C4-2B (cell line): ENCODE data around the gene PIK3AP1.
A peak's percentile ranks its signal among the peaks of the same experiment; 100 is the strongest.

Experiments
- H3K27ac ChIP-seq: fragments of 450-650 bp; 2 replicates; pipeline ENCODE4 v1.5.1; 2017
- CTCF ChIP-seq: fragments of 450-650 bp; conservative IDR thresholded peaks from 2 replicates; pipeline ENCODE4 v1.5.1; 2017; ENCODE audit warnings: mild to moderate bottlenecking
- ZFX ChIP-seq: fragments of 450-650 bp; IDR thresholded peaks from 2 replicates; pipeline ENCODE4 v1.6.1; 2017

Gene PIK3AP1

GRCh38 chr10:96646301-96646700, 74.0 kb downstream of the PIK3AP1 start:
- TF ChIP-seq CTCF (no peak), ZFX (no peak)
- H3K27ac ChIP-seq = no peak overlapping the region

- TF ChIP-seq CTCF = no peak
- TF ChIP-seq ZFX = no peak
- no peak overlapping the region for H3K27ac ChIP-seq
These were observed 75.1 kb downstream of the PIK3AP1 start for GRCh38 chr10:96645191-96645721.

GRCh38 chr10:96643920-96644319, 76.4 kb downstream of the PIK3AP1 start:
- H3K27ac ChIP-seq = no peak overlapping the region

GRCh38 chr10:96642973-96643372, 77.3 kb downstream of the PIK3AP1 start:
- no peak overlapping the region for H3K27ac ChIP-seq

More at GRCh38 chr10:96643920-96644319, 76.4 kb downstream of the PIK3AP1 start:
- TF ChIP-seq ZFX (no peak), CTCF (no peak)

GRCh38 chr10:96642530-96642929, 77.8 kb downstream of the PIK3AP1 start:
- no peak for TF ChIP-seq CTCF
- TF ChIP-seq ZFX = no peak
- no peak overlapping the region for H3K27ac ChIP-seq

More at GRCh38 chr10:96642973-96643372, 77.3 kb downstream of the PIK3AP1 start:
- no peak for TF ChIP-seq ZFX
- peak; percentile 74 for TF ChIP-seq CTCF

DNA sequence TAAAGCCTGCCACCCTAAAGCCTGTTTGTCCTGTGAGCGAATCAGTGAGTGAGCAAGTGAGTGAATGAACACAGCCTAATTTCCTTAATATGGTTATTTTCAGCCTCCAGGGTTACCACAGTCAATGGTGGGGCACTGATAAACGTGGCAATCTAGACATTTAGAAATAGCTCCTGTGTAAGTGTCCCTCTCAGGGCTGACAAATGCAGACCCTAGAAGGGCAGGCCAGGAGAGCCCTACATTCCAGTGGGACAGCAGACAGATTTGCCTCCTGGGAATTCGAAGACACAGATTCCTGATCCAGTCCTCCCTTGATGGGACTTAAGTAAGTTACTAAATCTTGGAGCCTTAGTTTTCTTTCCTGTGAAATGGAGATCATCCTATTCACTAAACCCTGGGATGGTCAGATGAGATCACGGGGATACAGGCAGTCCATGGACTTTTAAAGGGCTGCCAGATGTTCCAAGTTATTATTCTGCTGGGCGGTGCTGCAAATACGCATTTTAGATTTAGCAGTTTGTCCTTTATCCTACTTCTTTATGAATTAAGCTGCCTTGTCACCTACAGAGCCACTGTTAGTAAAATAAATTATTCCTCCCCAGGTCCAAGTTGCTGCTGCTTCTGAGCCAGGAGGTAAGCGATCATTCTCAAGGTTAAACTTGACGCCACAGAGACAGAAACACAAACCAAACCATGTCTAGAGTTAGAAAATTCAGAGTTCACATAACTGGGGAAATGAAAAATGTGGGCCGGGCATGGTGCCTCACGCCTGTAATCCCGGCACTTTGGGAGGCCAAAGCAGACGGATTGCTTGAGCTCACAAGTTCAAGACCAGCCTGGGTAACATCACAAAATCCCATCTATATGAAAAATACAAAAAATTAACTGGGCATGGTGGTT, 78.7 kb downstream of the PIK3AP1 start:
- TF ChIP-seq ZFX (no peak), CTCF (no peak)
- no peak overlapping the region for H3K27ac ChIP-seq

DNA sequence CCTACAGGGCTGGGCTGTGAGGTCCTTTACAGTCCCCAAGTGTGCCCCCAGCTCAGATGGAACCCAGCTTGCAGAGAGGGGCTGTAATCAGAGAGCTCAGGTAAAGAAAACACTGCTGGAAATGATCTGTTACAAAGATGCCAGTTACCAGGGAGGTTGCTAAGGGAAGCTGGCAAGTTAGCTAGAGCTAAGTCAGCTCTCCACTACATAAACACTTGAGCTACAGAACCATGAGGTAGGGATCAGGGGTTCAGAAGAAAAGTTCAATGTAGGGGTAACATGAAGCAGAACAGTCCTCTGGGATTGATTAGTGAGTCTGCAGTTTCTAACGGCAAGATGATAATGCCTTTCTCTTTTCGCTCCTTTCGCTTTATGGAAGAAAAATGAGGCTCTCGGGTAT, 80.4 kb downstream of the PIK3AP1 start:
- no peak overlapping the region for H3K27ac ChIP-seq
- no peak for TF ChIP-seq CTCF
